ENCODE data around the gene PRSS2.
A peak's percentile ranks its signal among the peaks of the same experiment; 100 is the strongest.

Gene PRSS2

DNA sequence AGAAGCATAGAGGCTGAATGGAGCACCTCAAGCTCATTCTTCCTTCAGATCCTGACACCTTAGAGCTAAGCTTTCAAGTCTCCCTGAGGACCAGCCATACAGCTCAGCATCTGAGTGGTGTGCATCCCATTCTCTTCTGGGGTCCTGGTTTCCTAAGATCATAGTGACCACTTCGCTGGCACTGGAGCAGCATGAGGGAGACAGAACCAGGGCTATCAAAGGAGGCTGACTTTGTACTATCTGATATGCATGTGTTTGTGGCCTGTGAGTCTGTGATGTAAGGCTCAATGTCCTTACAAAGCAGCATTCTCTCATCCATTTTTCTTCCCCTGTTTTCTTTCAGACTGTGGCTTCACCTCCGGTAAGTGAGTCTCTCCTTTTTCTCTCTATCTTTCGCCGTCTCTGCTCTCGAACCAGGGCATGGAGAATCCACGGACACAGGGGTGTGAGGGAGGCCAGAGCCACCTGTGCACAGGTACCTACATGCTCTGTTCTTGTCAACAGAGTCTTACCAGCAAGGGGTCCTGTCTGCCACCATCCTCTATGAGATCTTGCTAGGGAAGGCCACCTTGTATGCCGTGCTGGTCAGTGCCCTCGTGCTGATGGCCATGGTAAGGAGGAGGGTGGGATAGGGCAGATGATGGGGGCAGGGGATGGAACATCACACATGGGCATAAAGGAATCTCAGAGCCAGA, 31.0 kb downstream of the PRSS2 start:
- no peak for DNase-seq (ENCODE audit: low read depth)

DNA sequence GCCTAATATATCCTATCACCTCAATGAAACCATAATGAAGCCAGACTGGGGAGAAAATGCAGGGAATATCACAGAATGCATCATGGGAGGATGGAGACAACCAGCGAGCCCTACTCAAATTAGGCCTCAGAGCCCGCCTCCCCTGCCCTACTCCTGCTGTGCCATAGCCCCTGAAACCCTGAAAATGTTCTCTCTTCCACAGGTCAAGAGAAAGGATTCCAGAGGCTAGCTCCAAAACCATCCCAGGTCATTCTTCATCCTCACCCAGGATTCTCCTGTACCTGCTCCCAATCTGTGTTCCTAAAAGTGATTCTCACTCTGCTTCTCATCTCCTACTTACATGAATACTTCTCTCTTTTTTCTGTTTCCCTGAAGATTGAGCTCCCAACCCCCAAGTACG, 31.5 kb downstream of the PRSS2 start:
- DNase-seq (ENCODE audit: low read depth): no peak

DNA sequence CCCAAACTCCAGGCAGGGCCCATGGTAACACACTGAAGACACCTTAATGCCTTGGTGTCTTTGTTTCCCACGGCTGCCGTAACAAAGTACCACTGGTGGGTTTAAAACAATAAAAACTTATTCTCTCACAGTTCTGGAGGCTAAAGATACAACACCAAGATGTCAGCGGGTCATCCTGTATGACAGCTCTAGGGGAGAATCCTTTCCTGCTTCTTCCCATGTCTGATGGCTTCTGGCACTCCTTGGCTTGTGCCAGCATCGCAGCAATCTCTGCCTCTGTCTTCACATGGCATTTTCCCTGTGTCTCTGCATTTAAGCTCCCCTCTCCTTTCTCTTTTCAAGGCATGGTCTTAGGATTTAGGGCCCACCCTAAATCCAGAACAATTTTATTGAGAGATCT, 33.1 kb downstream of the PRSS2 start:
- DNase-seq (ENCODE audit: low read depth): no peak

DNA sequence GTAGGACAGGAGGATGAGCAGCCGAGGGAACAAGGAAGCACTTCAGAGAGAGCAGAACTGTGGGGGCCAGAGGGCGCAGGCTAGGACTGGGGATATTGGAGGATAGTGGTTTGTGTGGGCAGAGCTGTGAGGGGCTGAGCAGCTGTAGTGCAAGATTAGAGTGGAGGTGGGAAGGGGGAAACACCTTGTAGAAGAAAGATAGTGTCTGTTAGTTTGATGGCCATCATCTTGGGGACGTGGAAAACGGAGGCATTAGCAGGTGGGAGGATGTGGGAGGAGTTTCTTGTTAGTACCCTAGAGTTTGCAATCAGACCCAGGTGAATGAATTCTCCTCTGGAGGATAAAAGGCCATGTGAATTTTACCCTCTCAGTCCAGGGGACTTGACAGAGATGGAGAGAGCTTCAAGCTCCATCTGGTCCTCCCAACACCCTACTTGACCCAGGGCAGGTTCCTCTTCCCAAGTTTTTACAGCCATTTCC, 34.0 kb downstream of the PRSS2 start:
- DNase-seq (ENCODE audit: low read depth): no peak

DNA sequence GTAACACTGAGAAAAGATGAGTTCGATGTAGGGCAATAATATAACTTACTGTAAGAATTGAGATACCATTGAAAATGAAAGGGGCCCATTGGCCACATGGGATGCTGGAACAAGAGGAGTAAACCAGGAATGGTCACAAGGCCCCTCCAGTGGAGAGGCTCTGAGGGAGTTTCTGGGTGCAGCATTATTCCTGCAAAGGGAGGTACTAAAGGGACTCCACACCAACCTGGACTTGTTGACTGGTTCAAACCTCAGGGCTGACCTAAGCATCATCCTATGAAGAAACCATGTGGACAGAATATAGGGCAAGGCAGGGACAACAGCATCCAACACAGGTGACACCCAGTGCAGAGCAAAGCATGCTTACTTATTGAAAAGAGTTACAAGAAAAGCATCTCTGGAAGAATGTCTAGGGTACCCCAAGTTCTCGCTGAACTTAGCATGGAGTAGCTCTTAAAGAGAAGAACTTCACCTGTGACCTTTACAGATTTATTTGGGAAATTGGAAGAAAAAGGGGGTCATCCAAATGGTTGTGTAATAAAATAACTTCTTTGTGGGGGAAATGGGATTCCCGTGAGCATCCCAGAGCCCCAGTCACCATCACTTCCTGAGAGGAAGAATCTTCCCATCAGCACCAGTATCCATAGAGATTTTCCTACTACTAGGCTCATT, 34.7 kb downstream of the PRSS2 start:
- no peak for DNase-seq (ENCODE audit: low read depth)

DNA sequence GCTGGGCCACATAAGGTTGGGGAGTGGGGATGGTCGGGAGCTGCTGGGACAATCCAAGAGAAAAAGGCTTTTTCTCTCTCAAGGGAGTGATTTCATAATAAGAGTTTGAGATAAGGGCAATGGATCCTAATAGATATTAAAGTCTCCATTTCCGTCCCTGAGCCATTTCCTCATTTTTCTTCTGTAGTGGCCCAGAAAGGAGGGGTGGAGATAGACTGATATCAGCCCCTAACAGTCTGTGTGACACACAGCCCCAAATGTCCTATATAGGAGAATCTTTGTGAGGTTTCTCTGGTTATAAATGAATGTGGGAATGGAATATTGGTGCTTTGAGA, 35.2 kb downstream of the PRSS2 start:
- DNase-seq (ENCODE audit: low read depth): no peak

DNA sequence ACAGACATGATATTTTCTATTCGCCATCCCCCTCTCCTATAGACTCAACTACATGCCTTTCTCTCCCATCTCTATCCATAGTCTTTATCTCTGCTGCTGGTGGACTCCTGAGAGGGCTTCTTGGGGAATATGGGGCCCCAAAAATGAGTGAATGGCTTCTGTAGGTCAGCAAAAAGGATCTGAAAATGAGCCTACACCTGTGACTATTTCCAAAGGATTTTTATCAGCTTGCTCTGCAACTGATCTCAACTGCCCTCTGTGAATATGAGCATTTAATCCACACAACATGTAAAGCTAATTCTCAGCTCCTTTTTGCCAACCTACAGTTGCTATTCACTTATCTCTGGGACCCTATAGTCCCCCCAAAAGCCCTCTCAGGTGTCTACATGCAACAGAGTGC, 36.2 kb downstream of the PRSS2 start:
- no peak for DNase-seq (ENCODE audit: low read depth)

DNA sequence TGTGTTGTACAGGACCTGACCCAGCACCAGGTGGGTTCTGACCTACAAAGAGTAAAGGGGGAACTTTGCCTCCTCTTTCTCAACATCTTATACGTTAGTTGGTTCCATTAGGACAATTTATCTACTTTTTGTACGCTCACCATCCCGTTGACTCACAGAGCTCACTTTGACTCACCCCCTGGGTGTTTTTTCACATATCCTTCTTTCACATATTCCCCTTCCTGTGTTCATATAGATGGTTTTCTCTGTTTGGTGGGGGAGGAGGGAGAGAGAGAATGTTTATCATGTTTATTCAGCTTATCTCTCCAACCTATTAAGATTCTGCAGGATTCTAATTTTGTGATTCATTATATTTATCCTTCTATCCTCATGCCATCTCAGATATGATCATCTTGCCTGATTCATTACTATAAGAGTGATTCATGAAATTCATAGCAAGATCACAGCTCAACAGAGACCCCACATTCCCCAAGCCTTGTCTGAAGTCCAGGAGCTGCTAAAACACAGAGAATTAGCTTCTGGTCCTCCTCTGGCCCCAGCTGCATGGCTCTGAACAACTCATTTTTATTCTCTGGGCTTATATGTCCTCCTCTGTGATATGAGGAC, 37.2 kb downstream of the PRSS2 start:
- peak; percentile 63 for DNase-seq (ENCODE audit: low read depth)

DNA sequence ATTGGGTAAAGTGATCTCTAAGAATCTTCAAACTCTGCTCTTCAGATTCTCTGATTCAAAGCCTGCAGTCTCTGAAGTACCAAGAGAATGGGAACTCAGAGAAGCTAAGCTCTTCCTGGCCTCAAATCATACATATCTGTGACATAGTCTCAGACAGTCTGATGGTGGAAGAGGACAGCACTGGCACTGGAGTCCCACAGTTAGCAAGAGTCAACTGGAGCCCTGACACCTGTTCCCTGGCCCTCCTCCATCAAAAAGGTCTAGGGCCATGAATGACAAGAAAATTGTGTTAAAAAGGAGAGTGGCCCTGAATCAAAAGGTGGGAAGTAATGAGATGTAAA, 37.7 kb downstream of the PRSS2 start:
- DNase-seq (ENCODE audit: low read depth): no peak

DNA sequence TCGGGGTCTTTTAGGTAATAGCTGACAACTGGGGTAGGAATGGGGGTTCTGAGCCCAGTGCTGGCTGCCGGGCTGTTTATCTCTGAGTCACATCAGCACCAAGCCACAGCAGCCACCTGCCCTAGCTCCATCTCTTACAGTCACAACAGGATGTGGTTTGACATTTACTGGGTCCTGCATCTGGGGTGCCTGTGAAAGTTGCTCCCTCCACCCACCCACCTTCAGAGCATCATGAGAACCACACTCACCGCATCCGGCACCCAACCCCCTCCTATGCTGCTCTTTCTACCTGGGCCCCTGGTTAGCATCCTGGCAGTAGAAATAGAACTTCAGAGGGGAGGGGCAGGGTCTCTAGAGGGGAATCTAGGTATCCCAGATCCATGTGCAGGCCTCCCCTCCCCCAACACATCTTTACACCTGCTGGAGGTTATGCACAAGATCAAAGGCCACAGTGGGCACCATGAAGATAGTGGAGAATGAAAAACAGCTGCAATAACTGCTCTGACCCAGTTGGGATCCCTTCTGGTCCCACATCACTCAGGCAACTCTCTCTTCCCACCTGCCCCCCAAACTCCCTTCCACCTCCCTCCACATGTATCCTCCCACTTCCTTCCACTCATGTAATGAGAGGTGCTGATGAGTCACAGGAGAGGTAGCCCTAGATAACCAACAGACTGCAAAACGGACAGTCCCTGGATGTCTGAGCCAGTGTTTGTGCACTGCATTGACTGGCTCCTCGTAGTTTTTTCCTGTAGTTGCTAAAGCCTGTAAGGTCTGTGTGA, 38.2 kb downstream of the PRSS2 start:
- peak; percentile 58 for DNase-seq (ENCODE audit: low read depth)

DNA sequence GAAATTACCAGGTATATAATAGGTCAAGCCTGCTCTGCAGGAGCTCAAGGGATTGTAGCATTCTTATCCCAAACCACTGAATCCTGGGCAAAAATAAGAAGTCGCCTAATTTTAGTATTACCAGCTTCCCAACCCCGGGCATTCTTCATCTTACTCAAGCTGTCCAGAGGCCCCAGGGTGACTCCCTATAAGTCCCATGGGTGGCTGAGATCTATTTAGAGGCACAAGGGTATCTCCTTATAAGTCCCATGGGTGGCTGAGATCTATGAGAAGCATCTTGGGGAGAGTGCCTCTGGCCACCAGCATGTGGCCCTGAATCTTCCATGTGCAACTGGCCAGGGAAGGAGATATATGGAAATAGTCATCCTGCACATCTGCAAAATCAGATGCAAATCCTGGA, 38.9 kb downstream of the PRSS2 start:
- no peak for DNase-seq (ENCODE audit: low read depth)

DNA sequence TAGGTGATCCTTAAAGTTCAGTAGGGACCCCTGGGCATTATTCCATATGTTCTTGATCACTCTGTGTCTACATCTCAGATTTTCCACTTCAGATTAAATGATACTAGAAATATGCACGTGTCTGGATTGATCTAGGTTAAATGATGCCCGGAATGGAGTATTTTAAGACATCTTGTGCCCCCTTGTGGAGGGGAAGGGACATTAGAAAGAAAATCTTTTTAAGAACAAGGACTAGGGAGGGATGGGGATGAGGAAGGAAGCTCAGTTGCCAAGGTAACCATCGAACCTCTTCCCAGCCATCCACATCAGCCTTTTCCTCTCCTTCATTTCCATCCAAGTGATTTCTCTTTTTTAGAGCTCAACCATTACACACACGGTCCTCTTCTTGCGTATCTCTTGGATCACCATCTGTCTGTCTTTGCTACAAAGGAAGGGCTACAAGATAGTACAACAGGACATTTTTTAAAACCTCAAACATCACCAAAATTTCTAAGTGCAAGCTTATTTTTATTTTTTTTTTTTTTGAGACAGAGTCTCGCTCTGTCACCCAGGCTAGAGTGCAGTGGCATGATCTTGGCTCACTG, 40.5 kb downstream of the PRSS2 start:
- DNase-seq (ENCODE audit: low read depth): peak; percentile 51

DNA sequence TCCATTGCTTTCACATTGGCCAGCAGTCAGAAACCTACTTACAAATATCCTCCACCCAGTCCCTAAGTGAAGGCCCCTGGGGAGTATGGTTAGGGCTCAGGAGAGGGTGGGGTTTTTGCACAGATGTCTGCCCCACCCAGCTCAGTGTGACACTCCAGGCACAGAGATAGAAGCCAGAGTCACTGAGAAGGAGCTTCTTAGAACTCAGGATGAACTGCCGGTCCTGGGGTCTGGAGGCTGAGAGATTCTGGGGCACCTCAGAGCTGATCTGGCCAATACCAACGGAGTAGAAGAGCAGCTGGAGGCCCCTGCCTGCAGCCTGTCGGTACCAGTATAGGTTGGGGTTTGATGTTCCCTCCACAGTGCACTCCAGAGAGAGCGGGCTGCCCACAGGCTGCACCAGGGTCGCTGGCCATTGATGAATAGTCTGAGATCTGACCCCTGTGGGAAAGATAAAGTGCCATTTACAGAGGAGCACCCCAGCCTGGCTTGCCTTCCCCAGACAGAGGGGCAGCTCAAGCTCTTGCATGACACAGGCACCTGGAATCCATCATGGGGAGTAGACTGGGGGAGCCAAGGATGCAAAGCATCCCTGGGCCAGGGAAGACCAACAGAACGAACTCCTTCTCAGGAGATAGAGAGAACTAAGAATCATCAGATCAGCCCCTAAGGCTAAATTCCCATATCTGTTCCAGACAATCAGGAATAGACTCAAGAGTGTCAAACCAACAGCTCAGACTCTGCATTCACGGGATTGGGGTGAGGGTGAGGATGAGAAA, 41.9 kb downstream of the PRSS2 start:
- DNase-seq (ENCODE audit: low read depth): no peak

DNA sequence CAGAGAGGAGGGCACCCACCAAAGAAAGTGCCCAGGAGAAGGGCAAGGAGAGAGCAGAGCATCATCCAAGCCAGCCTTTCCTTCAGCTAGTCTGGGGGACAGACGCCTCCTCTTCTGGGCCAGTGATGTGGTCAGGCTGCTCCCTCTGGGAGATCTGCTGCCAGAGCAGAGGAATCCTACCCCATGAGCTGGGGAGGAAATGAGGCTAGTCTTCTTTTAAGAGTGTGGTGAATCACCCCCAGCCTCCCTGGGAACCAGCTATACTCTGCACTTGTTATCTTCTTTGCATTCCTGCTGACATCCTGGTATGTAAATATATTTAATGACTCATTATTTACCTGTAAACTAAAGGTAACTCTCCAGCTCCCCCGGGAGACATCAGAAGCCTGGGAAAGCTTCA, 42.5 kb downstream of the PRSS2 start:
- DNase-seq (ENCODE audit: low read depth): peak; percentile 82

DNA sequence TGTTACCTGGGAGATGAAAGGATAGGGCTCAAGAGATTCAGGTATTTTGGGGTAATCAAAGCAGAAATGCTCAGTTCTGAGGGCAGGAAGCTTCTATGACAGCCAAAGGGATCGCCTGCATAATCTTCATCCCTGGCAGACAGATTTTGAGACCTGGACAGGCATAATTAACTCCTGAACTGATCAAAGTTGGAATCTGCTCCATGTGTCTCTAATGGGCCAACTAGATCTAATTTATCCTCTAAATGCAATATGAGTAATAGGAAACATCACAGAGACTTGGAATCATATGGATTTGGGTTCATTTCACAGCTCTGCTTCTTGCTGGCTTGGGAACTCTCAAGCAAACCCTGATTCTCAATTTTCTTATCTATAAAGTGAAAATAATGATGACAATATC, 42.9 kb downstream of the PRSS2 start:
- DNase-seq (ENCODE audit: low read depth): no peak

DNA sequence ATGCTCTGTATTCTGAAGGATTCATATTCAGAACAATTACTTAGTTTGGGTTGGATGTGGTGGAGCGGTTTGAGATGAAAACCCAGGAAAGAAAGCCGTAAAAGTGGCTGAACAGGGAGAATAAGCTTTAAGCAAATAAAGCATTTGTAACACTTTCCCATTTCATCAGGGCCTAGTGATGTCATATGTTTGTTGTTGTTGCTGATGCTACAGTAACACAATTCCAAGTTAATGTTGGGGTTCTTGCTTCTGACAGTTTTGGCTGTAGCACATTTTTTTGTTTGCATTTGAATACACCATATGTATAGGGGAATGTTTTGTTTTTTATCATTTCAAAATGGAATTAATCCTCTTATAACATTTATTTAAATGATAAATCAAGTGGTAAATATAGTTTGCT, 43.7 kb downstream of the PRSS2 start:
- no peak for DNase-seq (ENCODE audit: low read depth)

DNA sequence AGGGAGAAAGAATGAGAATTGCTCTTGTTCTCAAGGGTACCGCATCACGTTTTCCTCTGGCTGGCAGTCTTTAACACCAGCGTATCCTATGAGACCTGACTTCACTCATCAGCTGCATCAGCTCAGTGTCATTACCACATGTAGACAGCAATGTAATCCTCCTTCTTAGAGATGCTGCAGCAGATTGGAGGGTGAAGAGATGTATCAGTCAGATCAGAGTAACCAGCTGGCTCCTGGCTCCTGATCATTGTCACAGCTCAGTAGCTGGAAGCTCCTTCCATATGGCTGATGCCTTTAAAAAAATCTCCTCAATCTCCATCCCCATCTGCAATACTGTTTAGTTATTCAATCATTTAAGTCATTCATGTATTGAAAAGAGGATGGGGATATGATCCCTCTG, 44.4 kb downstream of the PRSS2 start:
- no peak for DNase-seq (ENCODE audit: low read depth)

DNA sequence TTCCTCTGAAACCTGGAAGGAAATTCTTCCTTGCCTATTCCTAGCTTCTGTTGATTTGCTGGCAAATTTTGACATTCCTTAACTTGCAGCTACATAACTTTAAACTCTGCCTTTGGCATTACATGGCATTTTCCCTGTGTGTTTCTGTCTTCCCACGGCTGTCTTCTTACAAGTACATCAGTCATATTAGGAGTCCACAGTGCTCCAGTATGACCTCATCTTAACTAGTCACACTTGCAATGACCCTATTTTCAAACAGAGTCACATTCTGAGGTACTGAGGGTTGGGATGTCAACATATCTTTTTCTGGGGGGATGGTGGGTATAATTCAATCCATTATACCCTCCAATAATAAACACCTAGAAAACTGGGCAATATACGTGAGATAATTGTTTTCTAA, 46.7 kb downstream of the PRSS2 start:
- no peak for DNase-seq (ENCODE audit: low read depth)

DNA sequence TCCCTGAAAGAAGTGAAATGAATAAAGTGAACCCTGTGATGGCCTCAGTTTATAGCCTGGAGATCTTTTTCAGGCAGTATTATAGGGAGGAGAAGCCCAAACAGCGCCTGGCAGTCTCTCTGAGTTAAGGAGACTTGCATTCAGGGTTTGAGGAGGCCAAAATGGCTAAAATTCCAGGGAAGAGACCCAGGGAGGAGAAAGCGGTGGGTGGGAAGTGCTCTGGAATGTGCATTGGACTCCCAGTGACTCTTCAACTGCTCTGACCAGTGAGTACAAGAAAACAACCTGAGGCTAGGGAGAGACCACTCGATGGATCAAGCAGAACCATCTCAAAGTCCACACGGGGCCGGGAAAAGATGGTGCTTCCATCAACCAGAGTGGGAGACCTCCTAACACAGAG, 48.8 kb downstream of the PRSS2 start:
- no peak for DNase-seq (ENCODE audit: low read depth)

DNA sequence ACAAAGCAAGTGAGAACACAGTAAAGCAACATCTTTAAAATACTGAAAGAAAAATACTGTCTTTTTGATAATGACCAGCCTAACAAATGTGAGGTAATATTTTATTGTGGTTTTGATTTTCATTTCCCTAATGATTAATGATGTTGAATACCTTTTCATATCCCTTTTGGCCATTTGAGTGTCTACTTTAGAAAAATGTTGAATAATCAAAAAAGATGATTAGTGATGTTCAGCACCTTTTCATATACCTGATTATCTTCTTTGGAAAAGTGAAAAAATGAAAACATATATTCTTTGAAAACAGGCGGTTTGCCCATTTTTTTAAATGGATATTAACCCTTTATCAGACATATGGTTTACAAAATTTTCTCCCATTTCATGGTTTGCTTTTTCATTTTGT, 51.9 kb downstream of the PRSS2 start:
- no peak for DNase-seq (ENCODE audit: low read depth)

All from iris pigment epithelial cell (primary cell).